NT2/D1 (cell line): Measurements from ENCODE around the gene CHI3L2.

ENCODE experiments used
- SUZ12 ChIP-seq: IDR thresholded peaks from 2 replicates; pipeline ENCODE4 v1.6.1; 2011; ENCODE audit not compliant: insufficient read length, insufficient read depth; ENCODE audit errors: extremely low read depth
- ZNF274 ChIP-seq: IDR thresholded peaks from 2 replicates; pipeline ENCODE4 v1.6.1; 2011; ENCODE audit warnings: mild to moderate bottlenecking, low read depth, low read length

DNA sequence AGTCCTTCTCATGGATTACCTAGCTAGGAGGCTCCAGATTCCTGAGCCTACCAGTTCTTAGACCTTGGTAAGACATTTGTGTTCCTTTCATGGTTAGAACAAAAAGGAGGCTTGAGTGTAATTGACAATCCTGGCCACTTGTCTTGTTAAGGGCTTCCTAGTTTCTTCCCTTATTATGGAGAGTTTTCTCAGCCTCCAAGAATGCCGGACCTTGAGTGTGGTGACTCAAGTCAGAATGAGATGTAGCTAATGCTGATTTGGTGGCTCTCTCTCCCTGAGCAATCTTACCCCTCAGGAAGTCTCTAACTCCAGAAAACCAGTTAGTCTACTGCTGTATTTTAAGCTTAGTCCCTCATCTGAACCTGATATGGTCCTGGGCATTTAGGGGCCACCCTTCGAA, 14.3 kb downstream of the CHI3L2 start:
- TF ChIP-seq SUZ12 (no peak), ZNF274 (no peak)
